Natural killer cell treated with Interleukin-12 subunit alpha and Interleukin-12 subunit beta and Interleukin-15 and Interleukin-18, amount 100 ng/mL, for 72 hours (primary cell): ENCODE data around the gene MFSD6. TPM values are rescaled to one million over a fixed set of nuclear protein-coding genes. Genes with fewer than 3 reads are reported as not detected.

Experiments used
- ATAC-seq, 2 donors: fragments of 150-1000 bp; cut with Tn5 transposase in 1 of 2; sonication (Bioruptor Pico), chemical (Tn5 transposase) in 1 of 2; 2 replicates each; pipeline ENCODE4 v1.10.0; 2021
- DNase-seq: peaks from one replicate; pipeline ENCODE4 v3.0.0; 2022; ENCODE audit warnings: low spot score
- H3K27ac Mint-ChIP-seq, 2 donors: 1 replicate in 1 of 2; 2 replicates in 1 of 2; pipeline ENCODE4 v1.8.0; 2022; ENCODE audit warnings: mixed read lengths in 2 of 2, mild to moderate bottlenecking in 1 of 2, moderate library complexity in 1 of 2
- H3K27me3 Mint-ChIP-seq, 2 donors: 1 replicate in 1 of 2; 2 replicates in 1 of 2; pipeline ENCODE4 v1.8.0; 2022; ENCODE audit warnings: mixed read lengths in 2 of 2
- H3K36me3 Mint-ChIP-seq: one replicate; pipeline ENCODE4 v1.8.0; 2022; ENCODE audit warnings: mixed read lengths
- H3K4me1 Mint-ChIP-seq, 2 donors: 1 replicate in 1 of 2; 2 replicates in 1 of 2; pipeline ENCODE4 v1.8.0; 2022; ENCODE audit warnings: low read depth in 2 of 2, mixed read lengths in 2 of 2, mild to moderate bottlenecking in 1 of 2
- H3K4me3 Mint-ChIP-seq: one replicate; pipeline ENCODE4 v1.8.0; 2022; ENCODE audit warnings: mixed read lengths
- H3K9me3 Mint-ChIP-seq: 2 replicates; pipeline ENCODE4 v1.8.0; 2022; ENCODE audit warnings: mixed read lengths
- total RNA-seq, 2 donors: library from RNA; stranded (reverse); gene quantifications; one replicate each; pipeline ENCODE4 v1.2.3, GENCODE V29; 2022

The MFSD6 gene
- total RNA-seq, 2 donors from 2014 or later = 44.9 to 48.1 TPM

GRCh38 chr2:190533175-190533967 is 125.2 kb downstream of the MFSD6 start:
- Mint-ChIP-seq H3K36me3 (peaks cover 20% of the 10 kb centered on the region), H3K9me3 (peaks cover 13% of the 10 kb centered on the region), H3K27me3 (no peaks in the 10 kb centered on the region), H3K4me1 (peaks cover 42 to 59% of the 10 kb centered on the region in 2 donors), H3K4me3 (peak overlapping the region; percentile 98), H3K27ac (peak overlapping the region; percentile 99 to 100)
- ATAC-seq (peak in 1 of 2 donors; percentile 51), DNase-seq (no peak)

DNA sequence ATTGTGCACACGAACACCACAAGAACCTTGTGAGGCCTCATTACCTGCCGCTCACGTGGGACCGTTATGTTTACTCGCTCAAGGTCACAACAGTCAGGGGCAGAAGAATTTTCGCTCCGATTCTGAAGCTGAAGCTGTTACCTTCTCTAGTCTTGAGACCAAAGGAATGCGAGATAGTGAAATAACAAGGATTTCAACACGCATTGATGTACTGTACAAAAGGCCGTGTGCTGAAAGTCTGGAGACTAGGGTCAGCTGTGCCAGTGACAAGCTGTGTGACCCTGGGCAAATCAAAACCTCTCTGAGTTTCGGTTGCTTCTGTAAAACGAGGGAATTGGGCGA is 125.8 kb downstream of the MFSD6 start:
- ATAC-seq (peak in 1 of 2 donors; percentile 2), DNase-seq (no peak)
- Mint-ChIP-seq H3K27ac (peak overlapping the region; percentile 99 to 100), H3K9me3 (peaks cover 16% of the 10 kb centered on the region), H3K36me3 (peaks cover 25% of the 10 kb centered on the region), H3K27me3 (no peaks in the 10 kb centered on the region), H3K4me1 (peaks cover 41 to 55% of the 10 kb centered on the region in 2 donors), H3K4me3 (peak overlapping the region; percentile 98)

- H3K4me3 Mint-ChIP-seq = peak within 1 kb of the TSS; percentile 98
- peak within 1 kb of the TSS; percentile 99 to 100 for H3K27ac Mint-ChIP-seq
- peaks cover 36 to 49% of the 10 kb centered on the region in 2 donors for H3K4me1 Mint-ChIP-seq
- peaks cover 19% of the 10 kb centered on the region for H3K9me3 Mint-ChIP-seq
- H3K27me3 Mint-ChIP-seq = no peaks in the 10 kb centered on the region
- ATAC-seq (peak; percentile 91 to 93), DNase-seq (peak; percentile 90)
- H3K36me3 Mint-ChIP-seq = peaks cover 30% of the 10 kb centered on the region
Observed at GRCh38 chr2:190534310-190535120, 126.4 kb downstream of the MFSD6 start, which contains the start of gene NEMP2. TSS of gene NEMP2 (minus strand) at chr2:190534722. CDS start at chr2:190534655, 67 bp downstream.

GRCh38 chr2:190535121-190535439 is 126.9 kb downstream of the MFSD6 start:
- Mint-ChIP-seq H3K27me3 (no peaks in the 10 kb centered on the region), H3K9me3 (peaks cover 24% of the 10 kb centered on the region), H3K4me3 (peak overlapping the region; percentile 98), H3K36me3 (peaks cover 36% of the 10 kb centered on the region), H3K4me1 (peaks cover 30 to 44% of the 10 kb centered on the region in 2 donors), H3K27ac (peak overlapping the region; percentile 76 to 100)
- DNase-seq (no peak), ATAC-seq (no peak)

GRCh38 chr2:190535586-190535985 is 127.4 kb downstream of the MFSD6 start:
- peaks cover 41% of the 10 kb centered on the region for H3K36me3 Mint-ChIP-seq
- ATAC-seq = no peak
- DNase-seq = no peak
- H3K9me3 Mint-ChIP-seq = peaks cover 26% of the 10 kb centered on the region
- no peaks in the 10 kb centered on the region for H3K27me3 Mint-ChIP-seq
- H3K4me1 Mint-ChIP-seq = peaks cover 25 to 40% of the 10 kb centered on the region in 2 donors
- H3K27ac Mint-ChIP-seq = peak overlapping the region; percentile 76 to 100
- peak overlapping the region; percentile 98 for H3K4me3 Mint-ChIP-seq

DNA sequence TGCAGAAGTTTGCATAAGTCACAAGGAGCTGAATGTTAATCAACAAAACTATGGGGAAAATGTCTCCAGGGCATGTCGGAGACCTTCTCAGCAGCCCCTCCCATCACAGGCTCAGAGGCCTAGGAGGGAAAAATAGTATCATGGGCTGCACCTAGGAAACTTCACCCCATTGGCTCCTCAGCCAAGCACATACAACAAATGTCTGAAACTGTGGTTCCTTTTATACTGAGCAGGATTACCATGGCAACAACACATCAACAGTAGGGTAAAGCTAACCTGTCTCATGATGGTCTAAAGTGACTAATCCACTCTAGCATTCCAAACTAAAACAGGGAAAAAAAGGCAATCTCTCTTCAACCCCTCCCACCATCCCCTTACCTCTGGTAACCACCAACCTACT is 129.6 kb downstream of the MFSD6 start:
- peaks cover 38% of the 10 kb centered on the region for H3K9me3 Mint-ChIP-seq
- H3K4me3 Mint-ChIP-seq = no peak overlapping the region
- H3K36me3 Mint-ChIP-seq = peaks cover 62% of the 10 kb centered on the region

DNA sequence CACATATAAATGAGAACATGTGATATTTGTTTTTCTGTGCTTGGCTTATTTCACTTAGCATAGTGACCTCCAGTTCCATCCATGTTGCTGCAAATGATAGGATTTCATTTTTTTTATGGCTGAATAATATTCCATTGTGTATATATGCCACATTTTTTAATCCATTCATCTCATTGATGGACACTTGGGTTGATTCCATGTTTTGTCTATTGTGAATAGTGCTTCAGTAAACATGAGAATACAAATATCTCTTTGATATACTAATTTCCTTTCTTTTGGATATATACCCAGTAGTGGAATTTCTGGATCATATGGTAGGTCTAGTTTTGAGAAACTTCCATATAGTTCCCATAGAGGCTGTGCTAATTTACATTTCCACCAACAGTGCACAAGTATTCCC is 130.0 kb downstream of the MFSD6 start:
- Mint-ChIP-seq H3K9me3 (peaks cover 38% of the 10 kb centered on the region), H3K27ac (no peak overlapping the region), H3K27me3 (no peaks in the 10 kb centered on the region), H3K4me3 (no peak overlapping the region), H3K36me3 (peaks cover 66% of the 10 kb centered on the region), H3K4me1 (peaks cover 24 to 26% of the 10 kb centered on the region in 2 donors)
- ATAC-seq (no peak), DNase-seq (no peak)

More for the DNA sequence above, 129.6 kb downstream of the MFSD6 start:
- H3K27ac Mint-ChIP-seq = no peak overlapping the region
- no peaks in the 10 kb centered on the region for H3K27me3 Mint-ChIP-seq
- DNase-seq = no peak
- H3K4me1 Mint-ChIP-seq = peaks cover 27 to 28% of the 10 kb centered on the region in 2 donors
- no peak for ATAC-seq

DNA sequence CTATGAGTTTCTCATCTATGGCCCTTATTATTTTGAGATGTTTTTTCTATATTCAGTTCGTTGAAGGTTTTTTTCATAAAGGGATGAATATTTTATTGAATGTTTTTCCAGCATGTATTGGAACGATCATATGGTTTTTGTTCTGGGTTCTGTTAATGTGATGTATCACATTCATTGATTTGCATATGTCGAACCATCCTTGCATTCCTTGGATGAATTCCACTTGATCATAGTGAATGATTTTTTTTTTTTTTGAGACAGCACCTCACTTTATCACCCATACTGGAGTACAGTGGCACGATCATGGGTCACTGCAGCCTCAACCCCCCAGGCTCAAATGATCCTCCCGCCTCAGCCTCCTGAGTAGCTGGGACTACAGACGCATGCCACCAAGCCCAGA is 131.9 kb downstream of the MFSD6 start:
- H3K27me3 Mint-ChIP-seq = no peaks in the 10 kb centered on the region
- no peak overlapping the region for H3K4me3 Mint-ChIP-seq
- H3K27ac Mint-ChIP-seq = no peak overlapping the region
- ATAC-seq (no peak), DNase-seq (no peak)
- peaks cover 66% of the 10 kb centered on the region for H3K36me3 Mint-ChIP-seq
- peaks cover 38% of the 10 kb centered on the region for H3K9me3 Mint-ChIP-seq
- peaks cover 14 to 17% of the 10 kb centered on the region in 2 donors for H3K4me1 Mint-ChIP-seq

GRCh38 chr2:190545093-190545492 is 136.9 kb downstream of the MFSD6 start:
- ATAC-seq = no peak

GRCh38 chr2:190545555-190546385 is 137.6 kb downstream of the MFSD6 start:
- no peak overlapping the region for H3K4me3 Mint-ChIP-seq
- no peaks in the 10 kb centered on the region for H3K27me3 Mint-ChIP-seq
- peaks cover 24% of the 10 kb centered on the region for H3K36me3 Mint-ChIP-seq
- H3K4me1 Mint-ChIP-seq = peaks cover 6 to 7% of the 10 kb centered on the region in 2 donors
- peaks cover 10% of the 10 kb centered on the region for H3K9me3 Mint-ChIP-seq
- ATAC-seq = no peak
- no peak for DNase-seq
- no peak overlapping the region for H3K27ac Mint-ChIP-seq

More at GRCh38 chr2:190545093-190545492, 136.9 kb downstream of the MFSD6 start:
- H3K36me3 Mint-ChIP-seq = peaks cover 31% of the 10 kb centered on the region
- H3K4me3 Mint-ChIP-seq = no peak overlapping the region
- no peak for DNase-seq
- H3K27ac Mint-ChIP-seq = no peak overlapping the region
- H3K27me3 Mint-ChIP-seq = no peaks in the 10 kb centered on the region
- peaks cover 6 to 7% of the 10 kb centered on the region in 2 donors for H3K4me1 Mint-ChIP-seq
- peaks cover 14% of the 10 kb centered on the region for H3K9me3 Mint-ChIP-seq

- DNase-seq (no peak), ATAC-seq (no peak)
- Mint-ChIP-seq H3K27ac (no peak overlapping the region), H3K4me1 (peaks cover 8 to 12% of the 10 kb centered on the region in 2 donors), H3K36me3 (peaks cover 14% of the 10 kb centered on the region), H3K27me3 (no peaks in the 10 kb centered on the region), H3K9me3 (peaks cover 4% of the 10 kb centered on the region), H3K4me3 (no peak overlapping the region)
Observed at GRCh38 chr2:190546734-190547133, 138.6 kb downstream of the MFSD6 start.

DNA sequence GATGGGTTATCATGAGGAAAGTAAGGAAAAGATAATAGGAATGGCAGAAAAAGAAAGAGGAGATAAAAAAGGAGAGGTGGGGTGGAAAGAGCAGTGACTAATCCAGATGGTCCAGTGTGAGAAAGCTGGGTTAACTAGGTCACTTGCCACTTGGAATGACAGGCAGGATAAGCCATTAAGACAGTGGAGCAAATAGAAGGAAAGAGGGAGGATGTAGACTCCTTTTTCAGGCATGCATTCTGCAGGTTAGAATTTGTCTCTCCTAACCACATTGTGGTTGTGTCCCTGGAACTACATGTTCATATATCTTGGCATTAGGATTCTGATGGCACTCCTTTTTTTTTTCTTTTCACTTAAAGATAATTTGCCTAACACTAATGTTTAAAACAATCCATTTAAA is 139.7 kb downstream of the MFSD6 start:
- H3K4me3 Mint-ChIP-seq = no peak overlapping the region
- ATAC-seq (no peak), DNase-seq (no peak)
- peaks cover 3% of the 10 kb centered on the region for H3K36me3 Mint-ChIP-seq
- H3K27ac Mint-ChIP-seq = no peak overlapping the region
- H3K9me3 Mint-ChIP-seq = no peaks in the 10 kb centered on the region
- H3K4me1 Mint-ChIP-seq = peaks cover 12 to 19% of the 10 kb centered on the region in 2 donors
- H3K27me3 Mint-ChIP-seq = no peaks in the 10 kb centered on the region

- Mint-ChIP-seq H3K27me3 (no peaks in the 10 kb centered on the region), H3K4me3 (no peak overlapping the region), H3K36me3 (no peaks in the 10 kb centered on the region), H3K9me3 (no peaks in the 10 kb centered on the region), H3K27ac (no peak overlapping the region), H3K4me1 (peaks cover 12 to 19% of the 10 kb centered on the region in 2 donors)
- ATAC-seq (no peak), DNase-seq (no peak)
Observed at GRCh38 chr2:190550137-190550536, 142.0 kb downstream of the MFSD6 start.
